IMR-90 (cell line): Measurements from ENCODE around the gene SPINT2.

ENCODE experiments used
- BHLHE40 ChIP-seq: fragments of 150-350 bp; IDR thresholded peaks from 2 replicates; pipeline ENCODE4 v1.6.1; 2016; ENCODE audit warnings: mild to moderate bottlenecking, low read depth, low read length
- CEBPB ChIP-seq: IDR thresholded peaks from 2 replicates; pipeline ENCODE4 v1.6.1; 2012; ENCODE audit warnings: low read depth, low read length, improper control_type of control experiment
- CHD1 ChIP-seq: IDR thresholded peaks from 2 replicates; pipeline ENCODE4 v1.6.1; 2012; ENCODE audit warnings: low read depth, low read length, improper control_type of control experiment
- CTCF ChIP-seq: conservative IDR thresholded peaks from 2 replicates; pipeline ENCODE4 v1.5.1; 2012; ENCODE audit warnings: mild to moderate bottlenecking, low read depth, low read length, improper control_type of control experiment
- ELK1 ChIP-seq: fragments of 150-350 bp; IDR thresholded peaks from 2 replicates; pipeline ENCODE4 v1.6.1; 2016; ENCODE audit warnings: low read depth, mild to moderate bottlenecking, low read length, moderate library complexity, borderline replicate concordance
- FOS ChIP-seq: fragments of 150-350 bp; IDR thresholded peaks from 2 replicates; pipeline ENCODE4 v1.6.1; 2016; ENCODE audit warnings: low read depth, low read length
- MAFK ChIP-seq: IDR thresholded peaks from 2 replicates; pipeline ENCODE4 v1.6.1; 2012; ENCODE audit warnings: low read depth, low read length, improper control_type of control experiment
- NFE2L2 ChIP-seq: fragments of 150-350 bp; IDR thresholded peaks from 2 replicates; pipeline ENCODE4 v1.6.1; 2016; ENCODE audit warnings: low read depth, mild to moderate bottlenecking, low read length
- POLR2A ChIP-seq: IDR thresholded peaks from 2 replicates; pipeline ENCODE4 v1.6.1; 2012; ENCODE audit warnings: mild to moderate bottlenecking, low read depth, low read length
- RAD21 ChIP-seq: IDR thresholded peaks from 2 replicates; pipeline ENCODE4 v1.6.1; 2012; ENCODE audit warnings: low read length, improper control_type of control experiment
- RCOR1 ChIP-seq: IDR thresholded peaks from 2 replicates; pipeline ENCODE4 v1.6.1; 2012; ENCODE audit warnings: mild to moderate bottlenecking, low read length, improper control_type of control experiment; ENCODE audit not compliant: insufficient replicate concordance
- RFX5 ChIP-seq: IDR thresholded peaks from 2 replicates; pipeline ENCODE4 v1.8.0; 2012; ENCODE audit warnings: low read depth, mild to moderate bottlenecking, low read length, moderate library complexity
- SMC3 ChIP-seq: fragments of 150-350 bp; IDR thresholded peaks from 2 replicates; pipeline ENCODE4 v1.6.1; 2016; ENCODE audit warnings: low read depth, mild to moderate bottlenecking, antibody characterized with exemption, low read length, moderate library complexity
- USF2 ChIP-seq: fragments of 150-350 bp; IDR thresholded peaks from 2 replicates; pipeline ENCODE4 v1.6.1; 2017; ENCODE audit warnings: mild to moderate bottlenecking, antibody characterized with exemption, low read length, low read depth

- no peak for TF ChIP-seq MAFK
- no peak for TF ChIP-seq RAD21
- no peak for TF ChIP-seq CTCF
- TF ChIP-seq FOS: no peak
- peak; percentile 23; the same call in 1 of the 2 replicates for TF ChIP-seq POLR2A
- no peak for TF ChIP-seq SMC3
- TF ChIP-seq RCOR1: no peak
- no peak for TF ChIP-seq RFX5
- TF ChIP-seq NFE2L2: no peak
- no peak for TF ChIP-seq CEBPB
- no peak for TF ChIP-seq CHD1
- no peak for TF ChIP-seq ELK1
- TF ChIP-seq USF2: no peak
- no peak for TF ChIP-seq BHLHE40
These were observed 55.3 kb downstream of the SPINT2 start, which contains the start of gene KCNK6 for GRCh38 chr19:38319421-38320258.
